COR-L47 (cell line): ENCODE results near the gene CACNA1F.
"Not testable (repeated sequence)": the region's sequence is repeated elsewhere in the genome, so short reads cannot be mapped to it uniquely, and the experiment has no call there.

Source experiments
- DNase-seq: peaks from one replicate; lab custom pipeline; 2025; lab: John Stamatoyannopoulos, UW

CACNA1F gene

GRCh38 chrX:49176421-49177326 is 56.5 kb downstream of the CACNA1F start:
- no peak for DNase-seq

GRCh38 chrX:49175435-49176274 is 57.5 kb downstream of the CACNA1F start:
- DNase-seq = no peak

GRCh38 chrX:49174723-49175122 is 58.4 kb downstream of the CACNA1F start:
- DNase-seq = no peak

GRCh38 chrX:49173544-49173943 is 59.6 kb downstream of the CACNA1F start:
- not testable (repeated sequence) for DNase-seq

DNA sequence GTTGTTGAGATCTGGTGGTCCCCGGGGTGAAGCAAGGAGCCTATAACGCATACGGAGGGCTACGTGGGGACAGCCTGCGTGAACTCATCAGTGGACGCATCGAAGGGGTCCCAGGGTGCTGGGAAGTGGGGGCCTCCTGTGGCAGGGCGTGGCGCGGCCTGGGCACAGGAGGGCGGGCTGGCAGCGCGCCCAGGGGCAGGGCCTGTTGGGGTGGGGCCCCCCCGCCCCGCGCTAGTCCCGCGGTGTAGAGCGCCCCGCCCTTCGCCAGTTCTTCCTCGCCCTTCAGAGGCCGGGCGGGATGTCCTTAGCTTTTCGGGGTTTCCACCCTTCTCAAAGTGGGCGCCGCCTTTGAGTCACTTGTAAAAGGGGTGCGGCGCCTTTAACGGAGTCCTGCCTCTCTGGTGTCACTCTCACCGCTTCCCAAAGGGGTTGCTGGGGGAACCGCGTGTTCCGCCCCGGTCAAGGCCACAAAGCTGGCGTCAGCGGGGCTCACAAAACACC is 60.8 kb downstream of the CACNA1F start:
- DNase-seq = peak; percentile 66

DNA sequence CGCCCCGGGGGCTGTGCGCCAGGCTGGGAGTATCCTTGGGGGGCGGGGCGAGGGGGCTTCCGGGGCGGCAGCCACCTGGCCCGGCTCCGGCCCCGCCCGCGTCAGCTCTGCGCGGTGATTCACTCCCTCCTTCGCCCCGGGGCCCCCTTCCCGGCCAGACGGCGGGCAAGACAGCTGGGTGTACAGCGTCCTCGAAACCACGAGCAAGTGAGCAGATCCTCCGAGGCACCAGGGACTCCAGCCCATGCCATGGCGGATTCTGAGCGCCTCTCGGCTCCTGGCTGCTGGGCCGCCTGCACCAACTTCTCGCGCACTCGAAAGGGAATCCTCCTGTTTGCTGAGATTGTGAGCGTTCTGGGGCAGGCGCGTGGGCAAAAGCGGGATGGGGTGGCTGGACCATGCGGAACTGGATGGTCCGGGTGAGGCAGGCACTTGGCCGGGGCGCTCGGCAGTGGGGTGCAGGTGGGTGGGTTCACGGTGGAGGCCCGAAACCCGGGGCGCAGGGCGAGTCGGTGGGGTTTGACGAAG is 61.3 kb downstream of the CACNA1F start, which contains the start of gene PLP2:
Gene PLP2, plus strand, starts transcription at position 147 of the 528 bp plus-strand sequence. Its CDS starts 103 bp downstream, at position 250.
- DNase-seq = peak; percentile 35

GRCh38 chrX:49167740-49168108 is 65.4 kb downstream of the CACNA1F start:
- no peak for DNase-seq

GRCh38 chrX:49166914-49167739 is 66.0 kb downstream of the CACNA1F start:
- peak; percentile 38 for DNase-seq

GRCh38 chrX:49165901-49166881 is 66.9 kb downstream of the CACNA1F start:
- DNase-seq = peak; percentile 92

DNA sequence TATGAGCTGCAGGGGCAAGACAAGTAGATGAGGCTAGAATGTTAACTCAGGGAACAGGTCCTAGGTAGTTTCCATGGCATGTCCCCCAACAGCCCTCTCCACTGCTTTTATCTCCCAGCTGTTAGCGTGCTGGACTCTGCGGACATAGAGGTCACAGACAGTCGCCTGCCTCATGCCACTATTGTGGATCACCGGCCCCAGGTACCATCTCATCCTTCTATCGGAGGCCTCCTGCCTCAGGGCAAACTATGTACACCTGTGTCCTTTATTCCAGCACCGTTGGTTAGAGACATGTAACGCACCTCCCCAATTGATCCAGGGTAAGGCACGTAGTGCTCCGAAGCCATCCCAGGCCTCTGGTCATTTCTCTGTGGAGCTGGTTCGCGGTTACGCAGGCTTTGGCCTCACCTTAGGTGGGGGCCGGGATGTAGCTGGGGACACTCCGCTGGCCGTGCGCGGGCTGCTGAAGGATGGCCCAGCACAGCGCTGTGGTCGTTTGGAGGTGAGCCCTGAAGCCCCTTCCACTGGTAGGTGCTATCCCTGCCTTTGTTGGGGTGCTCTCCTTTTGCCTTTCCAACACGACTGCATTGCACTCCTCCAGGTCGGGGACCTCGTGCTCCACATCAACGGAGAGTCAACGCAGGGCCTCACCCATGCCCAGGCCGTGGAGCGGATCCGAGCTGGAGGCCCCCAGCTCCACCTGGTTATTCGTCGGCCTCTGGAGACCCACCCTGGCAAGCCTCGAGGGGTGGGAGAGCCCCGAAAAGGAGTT is 68.4 kb downstream of the CACNA1F start:
- no peak for DNase-seq

DNA sequence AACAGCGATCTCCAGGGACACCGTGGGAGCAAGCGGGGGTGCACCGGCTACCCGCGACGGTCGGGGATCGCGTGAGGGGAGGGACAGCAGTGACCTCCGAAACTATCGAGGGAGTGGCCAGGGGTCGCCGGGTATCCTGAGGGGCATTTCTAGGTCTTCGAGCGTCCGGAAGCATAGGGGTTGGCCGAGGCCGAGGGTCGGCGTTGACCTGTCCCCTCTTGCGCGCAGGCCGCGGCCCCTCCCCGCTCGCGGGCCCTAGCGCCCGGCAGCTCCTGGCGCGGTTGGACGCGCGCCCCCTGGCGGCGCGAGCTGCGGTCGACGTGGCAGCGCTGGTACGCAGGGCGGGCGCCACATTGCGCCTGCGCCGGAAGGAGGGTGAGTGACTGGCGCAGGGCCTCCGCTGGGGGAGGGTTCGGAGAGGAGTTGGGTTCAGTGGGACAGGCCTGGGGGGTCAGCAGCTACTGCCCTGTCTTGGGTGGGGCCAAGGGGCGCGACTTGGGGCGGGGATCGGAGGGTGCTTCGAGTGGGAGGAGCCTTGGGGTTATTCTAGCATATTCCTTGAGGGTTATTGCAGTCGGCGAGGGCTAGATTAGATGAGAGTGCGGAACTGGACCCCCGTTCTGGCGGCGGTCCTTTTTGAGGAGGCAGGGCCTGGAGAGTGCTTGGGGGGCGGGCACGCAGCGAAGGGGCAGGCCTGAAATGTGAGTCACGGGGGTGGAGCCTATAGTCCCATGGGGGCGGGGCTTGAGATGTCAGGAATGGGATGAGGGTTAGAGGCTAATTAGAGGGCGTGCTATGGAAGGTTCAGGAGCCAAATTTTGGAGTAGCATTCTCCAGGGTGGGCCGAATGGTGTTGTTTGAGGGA is 69.4 kb downstream of the CACNA1F start:
- DNase-seq = peak; percentile 72

DNA sequence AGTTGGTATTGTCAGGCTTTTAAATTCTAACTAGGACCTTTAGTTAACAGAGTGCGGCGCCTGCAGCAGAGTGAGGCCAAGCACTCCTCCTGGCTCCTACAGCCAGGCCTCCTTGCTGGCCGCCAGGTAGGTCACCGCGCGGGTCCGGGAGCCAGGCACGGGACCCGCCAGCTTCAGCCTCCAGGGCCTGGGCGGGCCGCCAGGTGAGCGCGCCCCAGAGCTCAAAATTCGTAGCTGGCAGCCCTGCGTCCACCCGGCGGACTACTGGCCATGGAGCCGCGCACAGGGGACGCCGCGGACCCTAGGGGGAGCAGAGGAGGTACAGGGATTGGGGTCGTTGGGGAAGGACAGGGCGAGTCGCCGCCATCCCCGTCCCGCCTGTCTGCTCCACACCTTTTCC is 70.5 kb downstream of the CACNA1F start, which contains the start of gene MAGIX:
Gene MAGIX, plus strand, starts transcription at position 139 of the 400 bp plus-strand sequence. Its CDS starts 132 bp downstream, at position 271.
- no peak for DNase-seq

- no peak for DNase-seq
Measured at GRCh38 chrX:49161632-49162031, 71.5 kb downstream of the CACNA1F start.

DNA sequence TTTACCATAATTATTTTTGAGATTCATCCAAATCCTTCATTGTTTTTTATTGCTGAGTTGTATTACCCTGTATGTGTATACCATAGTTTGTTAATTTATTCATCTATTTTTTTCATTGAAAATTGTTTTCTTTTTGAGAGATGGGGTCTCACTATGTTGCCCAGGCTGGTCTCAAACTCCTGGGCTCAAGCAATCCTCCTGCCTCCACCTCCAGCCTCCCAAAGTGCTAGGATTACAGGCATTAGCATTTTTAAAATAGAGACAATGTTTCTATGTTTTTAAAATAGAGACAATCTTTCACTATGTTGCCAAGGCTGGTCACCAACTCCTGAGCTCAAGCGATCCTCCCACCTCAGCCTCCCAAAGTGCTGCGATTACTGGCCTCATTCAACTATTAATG is 72.2 kb downstream of the CACNA1F start:
- DNase-seq = no peak

GRCh38 chrX:49157194-49157593 is 75.9 kb downstream of the CACNA1F start:
- no peak for DNase-seq

DNA sequence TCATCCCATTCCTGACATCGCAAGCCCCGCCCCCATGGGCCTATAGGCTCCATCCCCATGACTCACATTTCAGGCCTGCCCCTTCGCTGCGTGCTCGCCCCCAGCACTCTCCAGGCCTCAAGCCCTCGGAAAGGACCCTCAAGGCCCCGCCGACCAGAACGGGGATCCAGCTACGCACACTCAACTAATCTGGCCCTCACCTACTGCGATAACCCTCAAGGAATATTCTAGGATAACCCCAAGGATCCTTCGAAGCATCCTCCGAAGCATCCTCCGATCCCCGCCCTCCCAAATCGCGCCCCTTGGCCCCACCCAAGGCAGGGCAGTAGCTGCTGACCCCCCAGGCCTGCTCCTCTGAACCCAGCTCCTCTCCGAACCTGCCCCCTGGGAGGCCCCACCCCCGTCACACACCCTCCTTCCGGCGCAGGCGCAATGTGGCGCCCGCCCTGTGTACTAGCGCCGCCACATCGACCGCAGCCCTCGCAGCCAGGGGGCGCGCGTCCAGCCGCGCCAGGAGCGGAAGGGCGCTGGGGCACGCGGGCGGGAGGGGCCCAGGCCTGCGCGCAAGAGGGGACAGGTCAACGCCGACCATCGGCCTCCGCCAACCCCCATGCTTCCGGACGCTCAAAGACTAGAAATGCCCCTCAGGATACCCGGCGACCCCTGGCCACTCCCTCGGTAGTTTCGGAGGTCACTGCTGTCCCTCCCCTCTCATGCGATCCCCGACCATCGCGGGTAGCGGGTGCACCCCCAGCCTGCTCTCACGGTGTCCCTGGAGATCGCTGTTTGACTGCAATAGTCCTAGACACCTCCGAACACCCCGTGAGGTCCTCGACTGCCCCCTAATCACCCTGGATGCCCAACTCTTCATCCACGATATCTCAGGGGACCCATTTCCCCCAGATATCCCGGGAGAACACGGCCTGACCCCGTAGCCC is 77.0 kb downstream of the CACNA1F start:
- peak; percentile 72 for DNase-seq

GRCh38 chrX:49155243-49155899 is 77.8 kb downstream of the CACNA1F start:
- peak; percentile 22 for DNase-seq
